Upper lobe of left lung (tissue), 4 donors: ENCODE results near the gene TRAPPC10.
"Not testable (repeated sequence)": the region's sequence is repeated elsewhere in the genome, so short reads cannot be mapped to it uniquely, and the experiment has no call there.

Experiments
- POLR2A ChIP-seq, 4 donors: fragments of 450-650 bp; IDR thresholded peaks; one replicate each; pipeline ENCODE4 v1.5.1; 2016 to 2017; ENCODE audit warnings: antibody characterized with exemption in 4 of 4, mild to moderate bottlenecking in 2 of 4
- POLR2AphosphoS5 ChIP-seq, 2 donors: sonication (generic); formaldehyde crosslinking; IDR thresholded peaks; one replicate each; pipeline ENCODE4 v1.5.1; 2017; ENCODE audit warnings: antibody characterized with exemption in 2 of 2
- TF ChIP-seq, protein P1 (sequence below), 6 experiments: fragments of 450-650 bp in 4 of 6; fragments of 200-600 bp in 2 of 6; sonication (generic) in 2 of 6; IDR thresholded peaks; one replicate each; pipeline ENCODE4 v1.5.1; 2016 to 2019; ENCODE audit warnings: antibody characterized with exemption in 6 of 6

DNA sequence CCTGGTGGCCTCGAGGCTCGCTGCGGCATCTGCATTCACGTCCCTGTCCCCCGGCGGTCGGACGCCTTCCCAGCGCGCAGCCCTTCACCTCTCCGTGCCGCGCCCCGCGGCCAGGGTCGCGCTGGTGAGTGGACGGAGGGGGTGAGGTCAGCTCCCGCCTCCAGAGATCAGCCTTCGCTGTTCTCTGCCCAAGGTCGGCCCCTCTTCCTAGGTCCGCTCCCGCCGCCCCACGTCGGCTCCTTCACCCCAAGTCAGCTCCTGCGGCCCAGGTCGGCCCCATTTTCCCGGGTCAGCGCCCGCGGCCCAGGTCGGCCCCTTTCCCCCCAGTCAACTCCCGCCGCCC lies 121.6 kb downstream of the TRAPPC10 start:
- not testable (repeated sequence) for TF ChIP-seq POLR2A, POLR2AphosphoS5 (IDR thresholded peaks at IDR 0.05)
- TF ChIP-seq, protein P1, sequence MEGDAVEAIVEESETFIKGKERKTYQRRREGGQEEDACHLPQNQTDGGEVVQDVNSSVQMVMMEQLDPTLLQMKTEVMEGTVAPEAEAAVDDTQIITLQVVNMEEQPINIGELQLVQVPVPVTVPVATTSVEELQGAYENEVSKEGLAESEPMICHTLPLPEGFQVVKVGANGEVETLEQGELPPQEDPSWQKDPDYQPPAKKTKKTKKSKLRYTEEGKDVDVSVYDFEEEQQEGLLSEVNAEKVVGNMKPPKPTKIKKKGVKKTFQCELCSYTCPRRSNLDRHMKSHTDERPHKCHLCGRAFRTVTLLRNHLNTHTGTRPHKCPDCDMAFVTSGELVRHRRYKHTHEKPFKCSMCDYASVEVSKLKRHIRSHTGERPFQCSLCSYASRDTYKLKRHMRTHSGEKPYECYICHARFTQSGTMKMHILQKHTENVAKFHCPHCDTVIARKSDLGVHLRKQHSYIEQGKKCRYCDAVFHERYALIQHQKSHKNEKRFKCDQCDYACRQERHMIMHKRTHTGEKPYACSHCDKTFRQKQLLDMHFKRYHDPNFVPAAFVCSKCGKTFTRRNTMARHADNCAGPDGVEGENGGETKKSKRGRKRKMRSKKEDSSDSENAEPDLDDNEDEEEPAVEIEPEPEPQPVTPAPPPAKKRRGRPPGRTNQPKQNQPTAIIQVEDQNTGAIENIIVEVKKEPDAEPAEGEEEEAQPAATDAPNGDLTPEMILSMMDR (IDR thresholded peaks at IDR 0.05) = not testable (repeated sequence)
